PFSK-1 (cell line): ENCODE data around the gene OR4D2.

Source experiments
- FOXP2 ChIP-seq: optimal IDR thresholded peaks from 2 replicates; pipeline ENCODE3; 2011; ENCODE audit warnings: borderline replicate concordance, control low read depth, inconsistent platforms; ENCODE audit not compliant: insufficient read depth; ENCODE audit errors: extremely low read length, extremely low read depth
- POLR2AphosphoS5 ChIP-seq: IDR thresholded peaks from 2 replicates; pipeline ENCODE4 v1.6.1; 2012; ENCODE audit warnings: low read depth, mild to moderate bottlenecking, control low read depth, low read length, moderate library complexity
- SIN3A ChIP-seq: IDR thresholded peaks from 2 replicates; pipeline ENCODE4 v1.6.1; 2012; ENCODE audit warnings: mild to moderate bottlenecking, low read length, moderate library complexity, borderline replicate concordance; ENCODE audit not compliant: insufficient read depth
- TAF1 ChIP-seq: IDR thresholded peaks from 2 replicates; pipeline ENCODE4 v1.6.1; 2012; ENCODE audit warnings: low read length, control low read depth, borderline replicate concordance; ENCODE audit not compliant: insufficient read depth
- TF ChIP-seq, protein P1 (sequence below), 2 experiments: IDR thresholded peaks; 2 replicates each; pipeline versions ENCODE4 v1.6.1 to v1.8.0; 2011 to 2012; ENCODE audit warnings: low read depth in 2 of 2, low read length in 2 of 2, control low read depth in 1 of 2, inconsistent platforms in 1 of 2, mild to moderate bottlenecking in 1 of 2, moderate library complexity in 1 of 2; ENCODE audit not compliant: insufficient read depth in 1 of 2

DNA sequence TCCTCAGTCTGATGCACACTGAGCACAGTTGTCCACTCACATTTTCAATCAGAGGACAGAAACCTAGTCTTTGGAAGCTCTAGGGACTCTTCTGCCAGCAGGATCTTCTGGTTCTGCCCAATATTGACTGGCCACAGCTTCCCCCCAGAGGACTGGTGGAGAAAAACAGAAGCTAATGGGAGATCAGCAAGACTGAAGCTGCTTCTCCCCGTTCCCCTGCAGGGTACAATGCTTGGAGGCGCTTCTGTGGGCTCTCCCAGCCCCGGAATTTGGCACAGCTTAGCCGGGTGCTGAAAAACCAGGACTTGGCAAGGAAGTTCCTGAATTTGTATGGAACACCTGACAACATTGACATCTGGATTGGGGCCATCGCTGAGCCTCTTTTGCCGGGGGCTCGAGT lies 36.1 kb downstream of the OR4D2 start:
- TF ChIP-seq POLR2AphosphoS5 (no peak), SIN3A (no peak), TAF1 (no peak), FOXP2 (no peak)
- TF ChIP-seq, protein P1, sequence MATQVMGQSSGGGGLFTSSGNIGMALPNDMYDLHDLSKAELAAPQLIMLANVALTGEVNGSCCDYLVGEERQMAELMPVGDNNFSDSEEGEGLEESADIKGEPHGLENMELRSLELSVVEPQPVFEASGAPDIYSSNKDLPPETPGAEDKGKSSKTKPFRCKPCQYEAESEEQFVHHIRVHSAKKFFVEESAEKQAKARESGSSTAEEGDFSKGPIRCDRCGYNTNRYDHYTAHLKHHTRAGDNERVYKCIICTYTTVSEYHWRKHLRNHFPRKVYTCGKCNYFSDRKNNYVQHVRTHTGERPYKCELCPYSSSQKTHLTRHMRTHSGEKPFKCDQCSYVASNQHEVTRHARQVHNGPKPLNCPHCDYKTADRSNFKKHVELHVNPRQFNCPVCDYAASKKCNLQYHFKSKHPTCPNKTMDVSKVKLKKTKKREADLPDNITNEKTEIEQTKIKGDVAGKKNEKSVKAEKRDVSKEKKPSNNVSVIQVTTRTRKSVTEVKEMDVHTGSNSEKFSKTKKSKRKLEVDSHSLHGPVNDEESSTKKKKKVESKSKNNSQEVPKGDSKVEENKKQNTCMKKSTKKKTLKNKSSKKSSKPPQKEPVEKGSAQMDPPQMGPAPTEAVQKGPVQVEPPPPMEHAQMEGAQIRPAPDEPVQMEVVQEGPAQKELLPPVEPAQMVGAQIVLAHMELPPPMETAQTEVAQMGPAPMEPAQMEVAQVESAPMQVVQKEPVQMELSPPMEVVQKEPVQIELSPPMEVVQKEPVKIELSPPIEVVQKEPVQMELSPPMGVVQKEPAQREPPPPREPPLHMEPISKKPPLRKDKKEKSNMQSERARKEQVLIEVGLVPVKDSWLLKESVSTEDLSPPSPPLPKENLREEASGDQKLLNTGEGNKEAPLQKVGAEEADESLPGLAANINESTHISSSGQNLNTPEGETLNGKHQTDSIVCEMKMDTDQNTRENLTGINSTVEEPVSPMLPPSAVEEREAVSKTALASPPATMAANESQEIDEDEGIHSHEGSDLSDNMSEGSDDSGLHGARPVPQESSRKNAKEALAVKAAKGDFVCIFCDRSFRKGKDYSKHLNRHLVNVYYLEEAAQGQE (IDR thresholded peaks at IDR 0.05; ENCODE audit: insufficient read depth in 1 of 2, low read depth in 2 of 2, low read length in 2 of 2), result no peak
